HEK293T (cell line): ENCODE results near the gene PTPRQ.

Experiments
- ARNT ChIP-seq: fragments of 450-650 bp; IDR thresholded peaks from 2 replicates; pipeline ENCODE4 v1.6.1; 2017; ENCODE audit warnings: mild to moderate bottlenecking
- CTBP1 ChIP-seq: fragments of 450-650 bp; IDR thresholded peaks from 2 replicates; pipeline ENCODE4 v1.6.1; 2016; ENCODE audit warnings: borderline replicate concordance
- FOXA1 ChIP-seq: fragments of 450-650 bp; IDR thresholded peaks from 2 replicates; pipeline ENCODE4 v1.6.1; 2016; ENCODE audit warnings: mild to moderate bottlenecking
- FOXK2 ChIP-seq: fragments of 450-650 bp; IDR thresholded peaks from 2 replicates; pipeline ENCODE4 v1.6.1; 2016; ENCODE audit warnings: mild to moderate bottlenecking
- HDGF ChIP-seq: fragments of 450-650 bp; IDR thresholded peaks from 2 replicates; pipeline ENCODE4 v1.6.1; 2017; ENCODE audit warnings: antibody characterized with exemption, borderline replicate concordance
- SP1 ChIP-seq: fragments of 450-650 bp; IDR thresholded peaks from 2 replicates; pipeline ENCODE4 v1.6.1; 2017
- SUZ12 ChIP-seq: fragments of 450-650 bp; IDR thresholded peaks from 2 replicates; pipeline ENCODE4 v1.6.1; 2016; ENCODE audit warnings: mild to moderate bottlenecking
- ZNF384 ChIP-seq: fragments of 450-650 bp; IDR thresholded peaks from 2 replicates; pipeline ENCODE4 v1.6.1; 2016
- TF ChIP-seq, protein P1 (sequence below): fragments of 450-650 bp; IDR thresholded peaks from 2 replicates; pipeline ENCODE4 v1.6.1; 2016

DNA sequence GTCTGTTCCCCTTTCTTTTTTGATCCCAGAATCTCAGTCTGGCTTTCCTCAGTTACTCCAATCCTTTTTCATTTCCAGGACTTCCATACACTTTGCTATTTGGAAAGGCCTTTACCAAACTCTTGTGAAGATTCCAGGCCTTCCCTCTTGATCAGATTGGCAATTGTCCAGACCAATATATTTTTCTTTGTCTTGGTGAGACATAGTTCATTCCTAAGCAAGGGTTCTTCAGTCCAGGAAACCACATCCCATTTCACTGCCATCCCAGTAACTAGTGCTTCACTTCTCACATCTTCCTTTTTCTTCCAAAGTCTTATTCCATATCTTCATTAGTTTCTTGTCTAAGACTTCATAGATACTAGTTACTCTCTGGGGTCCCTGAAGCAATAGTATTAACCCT lies 2.1 kb upstream of the PTPRQ start:
- TF ChIP-seq FOXA1 (no peak), CTBP1 (no peak), SUZ12 (no peak), HDGF (no peak), SP1 (no peak), ARNT (no peak), ZNF384 (no peak), FOXK2 (no peak)
- TF ChIP-seq, protein P1, sequence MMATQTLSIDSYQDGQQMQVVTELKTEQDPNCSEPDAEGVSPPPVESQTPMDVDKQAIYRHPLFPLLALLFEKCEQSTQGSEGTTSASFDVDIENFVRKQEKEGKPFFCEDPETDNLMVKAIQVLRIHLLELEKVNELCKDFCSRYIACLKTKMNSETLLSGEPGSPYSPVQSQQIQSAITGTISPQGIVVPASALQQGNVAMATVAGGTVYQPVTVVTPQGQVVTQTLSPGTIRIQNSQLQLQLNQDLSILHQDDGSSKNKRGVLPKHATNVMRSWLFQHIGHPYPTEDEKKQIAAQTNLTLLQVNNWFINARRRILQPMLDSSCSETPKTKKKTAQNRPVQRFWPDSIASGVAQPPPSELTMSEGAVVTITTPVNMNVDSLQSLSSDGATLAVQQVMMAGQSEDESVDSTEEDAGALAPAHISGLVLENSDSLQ, result no peak
